K562 (cell line): Measurements from ENCODE around the gene APOM. TPM values are rescaled to one million over a fixed set of nuclear protein-coding genes. Genes with fewer than 3 reads are reported as not detected.
A peak's percentile ranks its signal among the peaks of the same experiment; 100 is the strongest.

Experiments used
- ATAC-seq: fragments of 200-7000 bp; cut with Tn5 transposase; 3 replicates; pipeline ENCODE4 v1.9.1; 2020; ENCODE audit warnings: moderate library complexity
- BruUV-seq: library from RNA; stranded (reverse); fragments of 400-500 nt; replicated peaks from 2 replicates; lab custom pipeline; 2021; lab: Mats Ljungman, UMichigan
- CTCF ChIA-PET: fragments of 300-600 bp; formaldehyde crosslinking; extraction: SDS; loops from one replicate; lab custom pipeline; 2021; ENCODE audit warnings: low intra/inter-chr PET ratio; lab: Yijun Ruan, JAX
- POLR2A ChIA-PET: fragments of 300-600, 350-650 bp; sonication (Branson Sonifier 250); formaldehyde crosslinking; extraction: SDS; loops from one replicate; lab custom pipeline; 2021; ENCODE audit warnings: antibody characterized with exemption, inconsistent platforms; lab: Yijun Ruan, JAX
- DNase-seq, 4 experiments: peaks; one replicate each; pipeline versions ENCODE4 v3.0.0 to v3.0.0-alpha.2; 2011 to 2018; ENCODE audit warnings: low spot score in 3 of 4, mixed read lengths in 3 of 4; ENCODE audit errors: extremely low read depth in 1 of 4
- FAIRE-seq: peaks from 2 replicates; lab custom pipeline; 2011; peaks lifted over from hg19 to GRCh38; lab: Jason Lieb, UNC
- H2AFZ ChIP-seq: 2 replicates; pipeline ENCODE4 v1.6.0; 2011; ENCODE audit warnings: low read depth, low read length, control low read depth, inconsistent platforms
- H3K27ac ChIP-seq: fragments of 200-600 bp; 3 replicates; pipeline ENCODE4 v1.8.0; 2011; ENCODE audit warnings: low read depth, mild to moderate bottlenecking, control low read depth, inconsistent platforms, low read length, moderate library complexity, mixed read lengths; ENCODE audit errors: extremely low read depth
- H3K27me3 ChIP-seq, 2 experiments: fragments of 300-600 bp in 1 of 2; 2 replicates in 1 of 2; 3 replicates in 1 of 2; pipeline versions ENCODE4 v1.6.0 to v1.8.0; 2011; ENCODE audit warnings: inconsistent platforms in 2 of 2, low read length in 2 of 2, mild to moderate bottlenecking in 1 of 2, mixed read lengths in 1 of 2, moderate library complexity in 1 of 2; ENCODE audit not compliant: control insufficient read depth in 2 of 2, insufficient read depth in 2 of 2
- H3K36me3 ChIP-seq: fragments of 300-600 bp; 3 replicates; pipeline ENCODE4 v1.8.0; 2011; ENCODE audit warnings: mild to moderate bottlenecking, low read length, inconsistent platforms; ENCODE audit not compliant: control insufficient read depth, insufficient read depth
- H3K4me1 ChIP-seq, 2 experiments: fragments of 200-600 bp in 1 of 2; replicated peaks in 1 of 2; 2 replicates in 1 of 2; 3 replicates in 1 of 2; pipeline versions ENCODE4 v1.5.1 to v1.8.0; 2011; ENCODE audit warnings: inconsistent platforms in 2 of 2, low read length in 2 of 2, mild to moderate bottlenecking in 1 of 2, mixed read lengths in 1 of 2, moderate library complexity in 1 of 2; ENCODE audit not compliant: control insufficient read depth in 2 of 2, insufficient read depth in 2 of 2
- H3K4me2 ChIP-seq: 2 replicates; pipeline ENCODE4 v1.6.1; 2011; ENCODE audit warnings: low read length, control low read depth, inconsistent platforms, mixed read lengths; ENCODE audit not compliant: insufficient read depth
- H3K4me3 ChIP-seq: fragments of 200-600 bp; sonication (generic), shearing (Covaris generic); 2 replicates; pipeline ENCODE4 v1.5.1; 2016; ENCODE audit warnings: control low read depth, inconsistent platforms
- H3K79me2 ChIP-seq: fragments of 200-600 bp; 3 replicates; pipeline ENCODE4 v1.8.0; 2011; ENCODE audit warnings: low read length, inconsistent platforms; ENCODE audit not compliant: control insufficient read depth, insufficient read depth
- H3K9ac ChIP-seq, 2 experiments: 2 replicates each; pipeline versions ENCODE4 v1.6.0 to v1.6.1; 2011; ENCODE audit warnings: low read depth in 2 of 2, low read length in 2 of 2, control low read depth in 1 of 2, inconsistent platforms in 1 of 2, mild to moderate bottlenecking in 1 of 2, mixed read lengths in 1 of 2; ENCODE audit not compliant: insufficient read depth in 1 of 2
- H3K9me1 ChIP-seq: one replicate; pipeline ENCODE4 v1.6.0; 2011; ENCODE audit warnings: inconsistent platforms, mild to moderate bottlenecking, low read length, moderate library complexity; ENCODE audit not compliant: control insufficient read depth, insufficient read depth
- H3K9me3 ChIP-seq: replicated peaks from 2 replicates; pipeline ENCODE4 v1.5.1; 2011; ENCODE audit warnings: low read depth, low read length, inconsistent platforms; ENCODE audit not compliant: control insufficient read depth, insufficient read depth
- H4K20me1 ChIP-seq: replicated peaks from 2 replicates; pipeline ENCODE4 v1.6.1; 2011; ENCODE audit warnings: low read length, inconsistent platforms, mixed read lengths; ENCODE audit not compliant: control insufficient read depth, insufficient read depth
- ATF4 ChIP-seq: fragments of 450-650 bp; formaldehyde crosslinking; IDR thresholded peaks from 2 replicates; pipeline ENCODE4 v1.4.0; 2022; ENCODE audit warnings: mild to moderate bottlenecking, moderate library complexity
- CC2D1A ChIP-seq: fragments of 450-650 bp; IDR thresholded peaks from 2 replicates; pipeline ENCODE4 v1.6.1; 2017; ENCODE audit warnings: mild to moderate bottlenecking
- ELF4 ChIP-seq: fragments of 450-650 bp; formaldehyde crosslinking; IDR thresholded peaks from 2 replicates; pipeline ENCODE4 v1.4.0; 2022; ENCODE audit warnings: missing genetic modification characterization
- GATA2 ChIP-seq: sonication (generic); formaldehyde crosslinking; IDR thresholded peaks from 2 replicates; pipeline ENCODE4 v1.4.0; 2020; ENCODE audit warnings: mild to moderate bottlenecking, missing genetic modification reagents
- HDAC1 ChIP-seq, 2 experiments: fragments of 450-650 bp; IDR thresholded peaks; 2 replicates each; pipeline ENCODE4 v1.6.1; 2016 to 2017; ENCODE audit warnings: inconsistent platforms in 1 of 2, mild to moderate bottlenecking in 1 of 2, moderate library complexity in 1 of 2
- HIVEP1 ChIP-seq: fragments of 250-450 bp; sonication (Bioruptor Pico); IDR thresholded peaks from 2 replicates; pipeline ENCODE4 v1.4.0; 2020; ENCODE audit warnings: mild to moderate bottlenecking
- LARP7 ChIP-seq: fragments of 450-650 bp; IDR thresholded peaks from 2 replicates; pipeline ENCODE4 v1.6.1; 2016
- RBM15 ChIP-seq: fragments of 200-400 bp; formaldehyde crosslinking; IDR thresholded peaks from 2 replicates; pipeline ENCODE4 v1.6.1; 2018; ENCODE audit warnings: mild to moderate bottlenecking, low read length, moderate library complexity; ENCODE audit not compliant: insufficient read depth
- TCFL5 ChIP-seq: fragments of 250-450 bp; sonication (Bioruptor Pico); conservative IDR thresholded peaks from 2 replicates; pipeline ENCODE4 v1.6.1; 2021; ENCODE audit warnings: mild to moderate bottlenecking, moderate library complexity, matching md5 sums
- THAP7 ChIP-seq: fragments of 250-450 bp; sonication (Bioruptor Pico); IDR thresholded peaks from 2 replicates; pipeline ENCODE4 v1.5.0; 2021
- TOE1 ChIP-seq, 2 experiments: fragments of 450-650 bp in 1 of 2; sonication (generic) in 1 of 2; formaldehyde crosslinking in 1 of 2; IDR thresholded peaks; 2 replicates each; pipeline versions ENCODE4 v1.7.1 to v1.8.0; 2016 to 2022; ENCODE audit warnings: borderline replicate concordance in 2 of 2, mild to moderate bottlenecking in 2 of 2, antibody characterized with exemption in 1 of 2, inconsistent platforms in 1 of 2, low read depth in 1 of 2, missing genetic modification reagents in 1 of 2, moderate library complexity in 1 of 2
- TSHZ1 ChIP-seq: fragments of 250-450 bp; sonication (Bioruptor Pico); IDR thresholded peaks from 2 replicates; pipeline ENCODE4 v1.4.0; 2020; ENCODE audit warnings: mild to moderate bottlenecking, moderate library complexity
- ZNF766 ChIP-seq: fragments of 200-800 bp; sonication (Bioruptor generic); conservative IDR thresholded peaks from 2 replicates; pipeline ENCODE4 v1.6.1; 2016; ENCODE audit warnings: missing genetic modification characterization, missing compliant biosample characterization
- WGBS: fragments of 100-300 bp; shearing (Covaris generic); methylation state at CpG from one replicate; pipeline ENCODE4 v1.1.6; 2016; ENCODE audit warnings: low coverage, mixed read lengths; ENCODE audit not compliant: insufficient coverage; ENCODE audit errors: missing lambda C conversion rate; 5-methylcytosine and 5-hydroxymethylcytosine counted together
- in situ Hi-C: fragments of 300-500 bp; cut with MboI; formaldehyde crosslinking; loops from 4 replicates; pipeline ENCODE4 v1.15.0; 2018; ENCODE audit warnings: inconsistent platforms, mixed read lengths
- intact Hi-C: fragments of 100-400 bp; cut with micrococcal nuclease; formaldehyde crosslinking; loops from 2 replicates; pipeline ENCODE4 v1.14.2; 2022
- polyA plus RNA-seq, 8 experiments: library from polyadenylated mRNA; depleted of rRNA in 4 of 8; stranded (reverse) in 5 of 8; unstranded in 3 of 8; fragments of >200 nt; fragmentation: Nextera tagmentation in 2 of 8; fragmentation: Illumina TruSeq in 1 of 8; extraction: Ambion mirVana in 2 of 8; extraction: Trizol in 1 of 8; gene quantifications; 2 replicates each; pipeline versions ENCODE4 v1.2.1 to v1.2.3, GENCODE V29; 2011 to 2014; ENCODE audit warnings: inconsistent platforms in 1 of 8, missing spikeins in 1 of 8
- total RNA-seq, 7 experiments: library from RNA; depleted of rRNA in 6 of 7; stranded (reverse); fragments of >200 nt in 6 of 7; fragmentation: Illumina TruSeq in 2 of 7; extraction: Trizol in 2 of 7; gene quantifications; 2 replicates each; pipeline versions ENCODE4 v1.2.1 to v1.2.3, GENCODE V29; 2011 to 2021; ENCODE audit warnings: low replicate concordance in 1 of 7

The APOM gene
- total and polyA plus RNA-seq, 9 of the 15 experiments (the other 6 are each of a cell fraction or from before 2014, with no cell fraction given), result 5.7 to 24.3 (median 10.4) TPM

- H3K79me2 ChIP-seq, result no peaks in the 10 kb centered on the region
- BruUV-seq, result TSS peak; percentile 76
- no peak overlapping the region for H2AFZ ChIP-seq
- ChIA-PET CTCF (no interaction called here), POLR2A (interaction anchor here (0.6 to 14.8 kb wide), 7 partner anchors 5 to 166 kb away, joined by 3 to 274 read pairs (median 12); partner anchors contain the start of genes APOM, BAG6, DDX39B and GPANK1)
- no peak overlapping the region for H3K4me3 ChIP-seq
- H3K9ac ChIP-seq, result no peak overlapping the region
- FAIRE-seq, result no peak
- H3K4me2 ChIP-seq, result no peak overlapping the region
- WGBS, result 95% methylated on average over 6 of the region's 6 CpGs
- no peaks in the 10 kb centered on the region for H3K9me3 ChIP-seq
- H3K27ac ChIP-seq, result no peak overlapping the region
- no peaks in the 10 kb centered on the region for H3K9me1 ChIP-seq
- in situ Hi-C loops (no loop called here), intact Hi-C loops (no loop called here)
- no peak for ATAC-seq
- peaks cover 96% of the 10 kb centered on the region for H3K36me3 ChIP-seq
- no peaks in the 10 kb centered on the region for H3K27me3 ChIP-seq
- TF ChIP-seq RBM15, result no peak
- TF ChIP-seq TOE1 (IDR thresholded peaks at IDR 0.05; ENCODE audit: borderline replicate concordance), result no peak
- TF ChIP-seq TOE1 (CRISPR knock-in tag; IDR thresholded peaks at IDR 0.05; ENCODE audit: borderline replicate concordance, low read depth), result no peak
- TF ChIP-seq TCFL5 (CRISPR knock-in tag), result no peak
- no peak for TF ChIP-seq LARP7
- TF ChIP-seq HIVEP1 (CRISPR knock-in tag), result no peak
- no peak for TF ChIP-seq GATA2 (CRISPR knock-in tag)
- TF ChIP-seq HDAC1 (IDR thresholded peaks at IDR 0.05), result no peak
- no peak for TF ChIP-seq ZNF766
- TF ChIP-seq ELF4 (CRISPR knock-in tag), result no peak
- no peak for TF ChIP-seq CC2D1A
- TF ChIP-seq ATF4, result no peak
- no peak for TF ChIP-seq THAP7 (CRISPR knock-in tag)
- TF ChIP-seq TSHZ1 (CRISPR knock-in tag), result no peak
- peaks cover 14% of the 10 kb centered on the region for H4K20me1 ChIP-seq
- no peak for DNase-seq
- H3K4me1 ChIP-seq, result peaks cover 3 to 13% of the 10 kb centered on the region in 2 experiments; a peak in 4 of 5 replicates
Measured at GRCh38 chr6:31640612-31641011, 15.1 kb upstream of the APOM start.
